Measurements from ENCODE around the gene FBN2. TPM values are rescaled to one million over a fixed set of nuclear protein-coding genes. Genes with fewer than 3 reads are reported as not detected.

FBN2 gene
- total and polyA plus RNA-seq, 9 of the 15 experiments (the other 6 are each of a cell fraction or from before 2014, with no cell fraction given): 0.01 to 0.09 TPM; not detected in 7

DNA sequence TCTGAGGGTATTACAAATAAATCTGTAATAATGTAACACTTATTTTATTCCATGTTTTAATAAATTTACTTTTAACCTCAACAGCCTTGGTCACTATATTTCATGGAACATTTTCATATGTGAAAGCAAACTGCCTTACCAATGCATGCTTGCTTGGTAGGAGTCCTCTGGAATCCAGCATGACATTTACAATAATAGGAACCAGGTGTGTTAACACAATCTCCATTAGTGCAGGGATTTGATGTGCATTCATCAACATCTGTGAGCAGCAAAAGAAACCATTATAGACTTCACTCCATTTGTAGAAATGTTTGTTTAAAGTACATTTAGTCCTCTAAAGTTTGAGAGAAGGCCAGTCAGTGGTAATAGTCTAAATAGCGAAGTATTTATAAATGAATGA, 159.4 kb downstream of the FBN2 start:
- H3K27ac ChIP-seq (ENCODE audit: extremely low read depth, low read depth, low read length): no peak overlapping the region
- BruUV-seq (replicated peaks): no TSS peak
- ATAC-seq (no peak), DNase-seq (ENCODE audit: extremely low read depth in 1 of 4, low spot score in 3 of 4) (no peak), FAIRE-seq (no peak)
- no peak overlapping the region for H2AFZ ChIP-seq (ENCODE audit: low read depth, low read length)
- H3K79me2 ChIP-seq (ENCODE audit: control insufficient read depth, insufficient read depth, low read length): no peaks in the 10 kb centered on the region
- WGBS (ENCODE audit: insufficient coverage, low coverage, missing lambda C conversion rate): 11% methylated on average over 1 of the region's 1 CpG
- H3K4me1 ChIP-seq (replicated peaks in 1 of 2; ENCODE audit: control insufficient read depth in 2 of 2, insufficient read depth in 2 of 2, low read length in 2 of 2): no peaks in the 10 kb centered on the region
- no peaks in the 10 kb centered on the region for H3K27me3 ChIP-seq (ENCODE audit: control insufficient read depth in 2 of 2, insufficient read depth in 2 of 2, low read length in 2 of 2)
- H3K9ac ChIP-seq (ENCODE audit: insufficient read depth in 1 of 2, low read depth in 2 of 2, low read length in 2 of 2): no peak overlapping the region
- H3K9me1 ChIP-seq (ENCODE audit: control insufficient read depth, insufficient read depth, low read length): no peaks in the 10 kb centered on the region
- no peak overlapping the region for H3K4me2 ChIP-seq (ENCODE audit: insufficient read depth, low read length)
- ChIA-PET POLR2A (no interaction called here), CTCF (ENCODE audit: low intra/inter-chr PET ratio) (no interaction called here)
- no peak overlapping the region for H3K4me3 ChIP-seq
- H4K20me1 ChIP-seq (replicated peaks; ENCODE audit: control insufficient read depth, insufficient read depth, low read length): no peaks in the 10 kb centered on the region
- no peaks in the 10 kb centered on the region for H3K9me3 ChIP-seq (replicated peaks; ENCODE audit: control insufficient read depth, insufficient read depth, low read depth, low read length)
- in situ Hi-C loops (cut with MboI): no loop called here
- intact Hi-C loops (cut with micrococcal nuclease): no loop called here
- no peaks in the 10 kb centered on the region for H3K36me3 ChIP-seq (ENCODE audit: control insufficient read depth, insufficient read depth, low read length)
- TF ChIP-seq ZNF174 (CRISPR knock-in tag; IDR thresholded peaks at IDR 0.05) (no peak), U2AF2 (optimal IDR thresholded peaks at IDR 0.05; ENCODE audit: low read depth, low read length) (no peak), COPS2 (conservative IDR thresholded peaks at IDR 0.05) (no peak), HDAC6 (IDR thresholded peaks at IDR 0.05; ENCODE audit: low read depth, low read length) (no peak), ZNF785 (CRISPR knock-in tag; IDR thresholded peaks at IDR 0.05) (no peak), HDAC8 (tag; IDR thresholded peaks at IDR 0.05) (no peak), SRSF3 (IDR thresholded peaks at IDR 0.05; ENCODE audit: insufficient read depth, low read length) (no peak), HDAC2 (IDR thresholded peaks at IDR 0.05) (no peak)
- TF ChIP-seq, protein P1, sequence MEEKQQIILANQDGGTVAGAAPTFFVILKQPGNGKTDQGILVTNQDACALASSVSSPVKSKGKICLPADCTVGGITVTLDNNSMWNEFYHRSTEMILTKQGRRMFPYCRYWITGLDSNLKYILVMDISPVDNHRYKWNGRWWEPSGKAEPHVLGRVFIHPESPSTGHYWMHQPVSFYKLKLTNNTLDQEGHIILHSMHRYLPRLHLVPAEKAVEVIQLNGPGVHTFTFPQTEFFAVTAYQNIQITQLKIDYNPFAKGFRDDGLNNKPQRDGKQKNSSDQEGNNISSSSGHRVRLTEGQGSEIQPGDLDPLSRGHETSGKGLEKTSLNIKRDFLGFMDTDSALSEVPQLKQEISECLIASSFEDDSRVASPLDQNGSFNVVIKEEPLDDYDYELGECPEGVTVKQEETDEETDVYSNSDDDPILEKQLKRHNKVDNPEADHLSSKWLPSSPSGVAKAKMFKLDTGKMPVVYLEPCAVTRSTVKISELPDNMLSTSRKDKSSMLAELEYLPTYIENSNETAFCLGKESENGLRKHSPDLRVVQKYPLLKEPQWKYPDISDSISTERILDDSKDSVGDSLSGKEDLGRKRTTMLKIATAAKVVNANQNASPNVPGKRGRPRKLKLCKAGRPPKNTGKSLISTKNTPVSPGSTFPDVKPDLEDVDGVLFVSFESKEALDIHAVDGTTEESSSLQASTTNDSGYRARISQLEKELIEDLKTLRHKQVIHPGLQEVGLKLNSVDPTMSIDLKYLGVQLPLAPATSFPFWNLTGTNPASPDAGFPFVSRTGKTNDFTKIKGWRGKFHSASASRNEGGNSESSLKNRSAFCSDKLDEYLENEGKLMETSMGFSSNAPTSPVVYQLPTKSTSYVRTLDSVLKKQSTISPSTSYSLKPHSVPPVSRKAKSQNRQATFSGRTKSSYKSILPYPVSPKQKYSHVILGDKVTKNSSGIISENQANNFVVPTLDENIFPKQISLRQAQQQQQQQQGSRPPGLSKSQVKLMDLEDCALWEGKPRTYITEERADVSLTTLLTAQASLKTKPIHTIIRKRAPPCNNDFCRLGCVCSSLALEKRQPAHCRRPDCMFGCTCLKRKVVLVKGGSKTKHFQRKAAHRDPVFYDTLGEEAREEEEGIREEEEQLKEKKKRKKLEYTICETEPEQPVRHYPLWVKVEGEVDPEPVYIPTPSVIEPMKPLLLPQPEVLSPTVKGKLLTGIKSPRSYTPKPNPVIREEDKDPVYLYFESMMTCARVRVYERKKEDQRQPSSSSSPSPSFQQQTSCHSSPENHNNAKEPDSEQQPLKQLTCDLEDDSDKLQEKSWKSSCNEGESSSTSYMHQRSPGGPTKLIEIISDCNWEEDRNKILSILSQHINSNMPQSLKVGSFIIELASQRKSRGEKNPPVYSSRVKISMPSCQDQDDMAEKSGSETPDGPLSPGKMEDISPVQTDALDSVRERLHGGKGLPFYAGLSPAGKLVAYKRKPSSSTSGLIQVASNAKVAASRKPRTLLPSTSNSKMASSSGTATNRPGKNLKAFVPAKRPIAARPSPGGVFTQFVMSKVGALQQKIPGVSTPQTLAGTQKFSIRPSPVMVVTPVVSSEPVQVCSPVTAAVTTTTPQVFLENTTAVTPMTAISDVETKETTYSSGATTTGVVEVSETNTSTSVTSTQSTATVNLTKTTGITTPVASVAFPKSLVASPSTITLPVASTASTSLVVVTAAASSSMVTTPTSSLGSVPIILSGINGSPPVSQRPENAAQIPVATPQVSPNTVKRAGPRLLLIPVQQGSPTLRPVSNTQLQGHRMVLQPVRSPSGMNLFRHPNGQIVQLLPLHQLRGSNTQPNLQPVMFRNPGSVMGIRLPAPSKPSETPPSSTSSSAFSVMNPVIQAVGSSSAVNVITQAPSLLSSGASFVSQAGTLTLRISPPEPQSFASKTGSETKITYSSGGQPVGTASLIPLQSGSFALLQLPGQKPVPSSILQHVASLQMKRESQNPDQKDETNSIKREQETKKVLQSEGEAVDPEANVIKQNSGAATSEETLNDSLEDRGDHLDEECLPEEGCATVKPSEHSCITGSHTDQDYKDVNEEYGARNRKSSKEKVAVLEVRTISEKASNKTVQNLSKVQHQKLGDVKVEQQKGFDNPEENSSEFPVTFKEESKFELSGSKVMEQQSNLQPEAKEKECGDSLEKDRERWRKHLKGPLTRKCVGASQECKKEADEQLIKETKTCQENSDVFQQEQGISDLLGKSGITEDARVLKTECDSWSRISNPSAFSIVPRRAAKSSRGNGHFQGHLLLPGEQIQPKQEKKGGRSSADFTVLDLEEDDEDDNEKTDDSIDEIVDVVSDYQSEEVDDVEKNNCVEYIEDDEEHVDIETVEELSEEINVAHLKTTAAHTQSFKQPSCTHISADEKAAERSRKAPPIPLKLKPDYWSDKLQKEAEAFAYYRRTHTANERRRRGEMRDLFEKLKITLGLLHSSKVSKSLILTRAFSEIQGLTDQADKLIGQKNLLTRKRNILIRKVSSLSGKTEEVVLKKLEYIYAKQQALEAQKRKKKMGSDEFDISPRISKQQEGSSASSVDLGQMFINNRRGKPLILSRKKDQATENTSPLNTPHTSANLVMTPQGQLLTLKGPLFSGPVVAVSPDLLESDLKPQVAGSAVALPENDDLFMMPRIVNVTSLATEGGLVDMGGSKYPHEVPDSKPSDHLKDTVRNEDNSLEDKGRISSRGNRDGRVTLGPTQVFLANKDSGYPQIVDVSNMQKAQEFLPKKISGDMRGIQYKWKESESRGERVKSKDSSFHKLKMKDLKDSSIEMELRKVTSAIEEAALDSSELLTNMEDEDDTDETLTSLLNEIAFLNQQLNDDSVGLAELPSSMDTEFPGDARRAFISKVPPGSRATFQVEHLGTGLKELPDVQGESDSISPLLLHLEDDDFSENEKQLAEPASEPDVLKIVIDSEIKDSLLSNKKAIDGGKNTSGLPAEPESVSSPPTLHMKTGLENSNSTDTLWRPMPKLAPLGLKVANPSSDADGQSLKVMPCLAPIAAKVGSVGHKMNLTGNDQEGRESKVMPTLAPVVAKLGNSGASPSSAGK (IDR thresholded peaks at IDR 0.05): no peak
- TF ChIP-seq, protein P2, sequence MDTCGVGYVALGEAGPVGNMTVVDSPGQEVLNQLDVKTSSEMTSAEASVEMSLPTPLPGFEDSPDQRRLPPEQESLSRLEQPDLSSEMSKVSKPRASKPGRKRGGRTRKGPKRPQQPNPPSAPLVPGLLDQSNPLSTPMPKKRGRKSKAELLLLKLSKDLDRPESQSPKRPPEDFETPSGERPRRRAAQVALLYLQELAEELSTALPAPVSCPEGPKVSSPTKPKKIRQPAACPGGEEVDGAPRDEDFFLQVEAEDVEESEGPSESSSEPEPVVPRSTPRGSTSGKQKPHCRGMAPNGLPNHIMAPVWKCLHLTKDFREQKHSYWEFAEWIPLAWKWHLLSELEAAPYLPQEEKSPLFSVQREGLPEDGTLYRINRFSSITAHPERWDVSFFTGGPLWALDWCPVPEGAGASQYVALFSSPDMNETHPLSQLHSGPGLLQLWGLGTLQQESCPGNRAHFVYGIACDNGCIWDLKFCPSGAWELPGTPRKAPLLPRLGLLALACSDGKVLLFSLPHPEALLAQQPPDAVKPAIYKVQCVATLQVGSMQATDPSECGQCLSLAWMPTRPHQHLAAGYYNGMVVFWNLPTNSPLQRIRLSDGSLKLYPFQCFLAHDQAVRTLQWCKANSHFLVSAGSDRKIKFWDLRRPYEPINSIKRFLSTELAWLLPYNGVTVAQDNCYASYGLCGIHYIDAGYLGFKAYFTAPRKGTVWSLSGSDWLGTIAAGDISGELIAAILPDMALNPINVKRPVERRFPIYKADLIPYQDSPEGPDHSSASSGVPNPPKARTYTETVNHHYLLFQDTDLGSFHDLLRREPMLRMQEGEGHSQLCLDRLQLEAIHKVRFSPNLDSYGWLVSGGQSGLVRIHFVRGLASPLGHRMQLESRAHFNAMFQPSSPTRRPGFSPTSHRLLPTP (IDR thresholded peaks at IDR 0.05; ENCODE audit: borderline replicate concordance, extremely low read depth, insufficient read length): no peak
